ENCODE data around the gene KCNMB3. TPM values are rescaled to one million over a fixed set of nuclear protein-coding genes. Genes with fewer than 3 reads are reported as not detected.
"Not testable (repeated sequence)": the region's sequence is repeated elsewhere in the genome, so short reads cannot be mapped to it uniquely, and the experiment has no call there.

Gene KCNMB3
- total RNA-seq, 1 experiment from 2014 or later = 0.10 TPM

GRCh38 chr3:179224584-179224983 lies 26.3 kb downstream of the KCNMB3 start:
- DNase-seq (ENCODE audit: low spot score) = no peak
- in situ Hi-C loops (cut with HindIII; ENCODE audit: low sequenced_read_pairs) = no loop called here

GRCh38 chr3:179223548-179223947 lies 27.4 kb downstream of the KCNMB3 start:
- no peak for DNase-seq (ENCODE audit: low spot score)
- in situ Hi-C loops (cut with HindIII; ENCODE audit: low sequenced_read_pairs) = no loop called here

GRCh38 chr3:179218213-179218612 lies 32.7 kb downstream of the KCNMB3 start:
- DNase-seq (ENCODE audit: low spot score); in situ Hi-C loops (cut with HindIII; ENCODE audit: low sequenced_read_pairs): not testable (repeated sequence)

GRCh38 chr3:179215550-179215949 lies 35.4 kb downstream of the KCNMB3 start:
- DNase-seq (ENCODE audit: low spot score); in situ Hi-C loops (cut with HindIII; ENCODE audit: low sequenced_read_pairs): not testable (repeated sequence)

GRCh38 chr3:179200790-179201189 lies 50.1 kb downstream of the KCNMB3 start:
- DNase-seq (ENCODE audit: low spot score) = no peak
- in situ Hi-C loops (cut with HindIII; ENCODE audit: low sequenced_read_pairs) = no loop called here

- in situ Hi-C loops (cut with HindIII; ENCODE audit: low sequenced_read_pairs) = no loop called here
Measured at GRCh38 chr3:179196700-179197099, 54.2 kb downstream of the KCNMB3 start.

GRCh38 chr3:179196098-179196497 lies 54.8 kb downstream of the KCNMB3 start:
- DNase-seq (ENCODE audit: low spot score) = no peak
- in situ Hi-C loops (cut with HindIII; ENCODE audit: low sequenced_read_pairs) = no loop called here

More at GRCh38 chr3:179196700-179197099, 54.2 kb downstream of the KCNMB3 start:
- no peak for DNase-seq (ENCODE audit: low spot score)

- in situ Hi-C loops (cut with HindIII; ENCODE audit: low sequenced_read_pairs) = no loop called here
- no peak for DNase-seq (ENCODE audit: low spot score)
Measured at GRCh38 chr3:179194931-179195330, 56.0 kb downstream of the KCNMB3 start.

Other genes with a start within 250 kb of the KCNMB3 start
- gene ZMAT3, start 179.3 kb downstream of the KCNMB3 start, total RNA-seq (2014; rRNA removed; shearing (Covaris generic)) = 6.8 and 7.1 TPM in 2 replicates
- gene PIK3CA, start 102.8 kb downstream of the KCNMB3 start, total RNA-seq (2014; rRNA removed; shearing (Covaris generic)) = 11.9 TPM in 2 replicates
- gene ZNF639, start 71.9 kb upstream of the KCNMB3 start, total RNA-seq (2014; rRNA removed; shearing (Covaris generic)) = 70.7 and 86.4 TPM in 2 replicates
- gene MFN1, start 96.6 kb upstream of the KCNMB3 start, total RNA-seq (2014; rRNA removed; shearing (Covaris generic)) = 27.9 and 33.6 TPM in 2 replicates
- gene GNB4, start 200.4 kb upstream of the KCNMB3 start, total RNA-seq (2014; rRNA removed; shearing (Covaris generic)) = 36.4 and 54.4 TPM in 2 replicates